Measurements from ENCODE around the gene BGLAP. TPM values are rescaled to one million over a fixed set of nuclear protein-coding genes. Genes with fewer than 3 reads are reported as not detected.

The BGLAP gene
- total RNA-seq, 1 experiment from 2014 or later, result 1.4 TPM

DNA sequence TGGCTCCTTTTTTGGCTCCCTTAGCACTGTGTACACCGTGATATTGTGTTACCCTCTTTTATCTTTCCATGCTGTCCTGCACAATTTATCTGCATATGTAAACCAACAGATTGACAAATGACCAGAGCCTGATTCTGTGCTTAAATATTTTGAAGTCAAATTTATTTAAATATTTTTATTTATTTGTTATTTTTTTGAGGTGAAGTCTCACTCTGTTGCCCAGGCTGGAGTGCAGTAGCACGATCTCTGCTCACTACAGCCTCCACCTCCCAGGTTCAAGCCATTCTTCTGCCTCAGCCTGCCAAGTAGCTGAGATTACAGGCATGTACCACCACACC, 16.3 kb upstream of the BGLAP start:
- no peak overlapping the region for H3K9ac ChIP-seq (ENCODE audit: low read length)
- H3K4me2 ChIP-seq (ENCODE audit: low read length), result no peak overlapping the region
- peaks cover 4 to 14% of the 10 kb centered on the region in 2 experiments; a peak in 3 of 4 replicates for H3K4me1 ChIP-seq (ENCODE audit: control insufficient read depth in 1 of 2, insufficient read depth in 2 of 2, low read length in 2 of 2)
- no peaks in the 10 kb centered on the region for H3K27me3 ChIP-seq (ENCODE audit: insufficient read depth, low read length)
- TF ChIP-seq JUND (IDR thresholded peaks at IDR 0.05) (no peak), CEBPB (IDR thresholded peaks at IDR 0.05; ENCODE audit: low read depth) (no peak), POLR2AphosphoS5 (IDR thresholded peaks at IDR 0.05; ENCODE audit: low read depth, low read length) (no peak), POLR2A (IDR thresholded peaks at IDR 0.05; ENCODE audit: borderline replicate concordance, extremely low read depth, insufficient read depth, insufficient read length) (no peak), REST (IDR thresholded peaks at IDR 0.05; ENCODE audit: low read depth) (no peak), ZBTB33 (IDR thresholded peaks at IDR 0.05; ENCODE audit: extremely low read depth, insufficient replicate concordance, low read length) (no peak), SIN3A (IDR thresholded peaks at IDR 0.05; ENCODE audit: low read depth) (no peak), RAD21 (IDR thresholded peaks at IDR 0.05; ENCODE audit: low read depth) (no peak), ATF3 (IDR thresholded peaks at IDR 0.05) (no peak)
- TF ChIP-seq, protein P1, sequence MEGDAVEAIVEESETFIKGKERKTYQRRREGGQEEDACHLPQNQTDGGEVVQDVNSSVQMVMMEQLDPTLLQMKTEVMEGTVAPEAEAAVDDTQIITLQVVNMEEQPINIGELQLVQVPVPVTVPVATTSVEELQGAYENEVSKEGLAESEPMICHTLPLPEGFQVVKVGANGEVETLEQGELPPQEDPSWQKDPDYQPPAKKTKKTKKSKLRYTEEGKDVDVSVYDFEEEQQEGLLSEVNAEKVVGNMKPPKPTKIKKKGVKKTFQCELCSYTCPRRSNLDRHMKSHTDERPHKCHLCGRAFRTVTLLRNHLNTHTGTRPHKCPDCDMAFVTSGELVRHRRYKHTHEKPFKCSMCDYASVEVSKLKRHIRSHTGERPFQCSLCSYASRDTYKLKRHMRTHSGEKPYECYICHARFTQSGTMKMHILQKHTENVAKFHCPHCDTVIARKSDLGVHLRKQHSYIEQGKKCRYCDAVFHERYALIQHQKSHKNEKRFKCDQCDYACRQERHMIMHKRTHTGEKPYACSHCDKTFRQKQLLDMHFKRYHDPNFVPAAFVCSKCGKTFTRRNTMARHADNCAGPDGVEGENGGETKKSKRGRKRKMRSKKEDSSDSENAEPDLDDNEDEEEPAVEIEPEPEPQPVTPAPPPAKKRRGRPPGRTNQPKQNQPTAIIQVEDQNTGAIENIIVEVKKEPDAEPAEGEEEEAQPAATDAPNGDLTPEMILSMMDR (IDR thresholded peaks at IDR 0.05 in 2 of 3, conservative IDR thresholded peaks at IDR 0.05 in 1 of 3; ENCODE audit: borderline replicate concordance in 1 of 3, insufficient read depth in 1 of 3, low read depth in 2 of 3, low read length in 2 of 3), result no peak
- H2AFZ ChIP-seq (ENCODE audit: low read depth, low read length, poor library complexity, severe bottlenecking), result no peak overlapping the region
- ChIA-PET POLR2A (interaction anchor here (0.6 to 3.1 kb wide), 5 partner anchors 8 to 96 kb away, joined by 3 to 25 read pairs (median 4); partner anchors contain the start of genes PMF1 and SLC25A44), RAD21 (ENCODE audit: low non-redundant PET in 1 of 2, low total read pairs in 2 of 2, uncharacterized antibody in 2 of 2, unreplicated experiment in 2 of 2) (interaction anchor here (0.6 to 2.0 kb wide), 10 partner anchors 18 to 135 kb away, joined by 3 to 19 read pairs (median 4); no protein-coding TSS in a partner anchor), CTCF (interaction anchor here (0.7 to 4.4 kb wide), 14 partner anchors 8 to 134 kb away, joined by 3 to 98 read pairs (median 5); partner anchors contain the start of genes PMF1 and SLC25A44)
- H4K20me1 ChIP-seq (ENCODE audit: insufficient read depth), result no peaks in the 10 kb centered on the region
- ATAC-seq, result no peak
- intact Hi-C loops (cut with micrococcal nuclease), result loop anchor here (1.0 kb wide), 2 partner anchors 79 to 135 kb away; no protein-coding TSS in a partner anchor
- no TSS peak for BruUV-seq (replicated peaks)
- H3K79me2 ChIP-seq (ENCODE audit: insufficient read depth, low read length), result no peaks in the 10 kb centered on the region
- no peaks in the 10 kb centered on the region for H3K9me3 ChIP-seq (ENCODE audit: control insufficient read depth in 1 of 2, insufficient read depth in 1 of 2, low read depth in 1 of 2, low read length in 2 of 2)
- no peak overlapping the region for H3K4me3 ChIP-seq (replicated peaks in 1 of 2; ENCODE audit: low read depth in 1 of 2, low read length in 2 of 2)
- peaks cover 0 to 8% of the 10 kb centered on the region in 2 experiments; a peak in 3 of 4 replicates for H3K36me3 ChIP-seq (ENCODE audit: control insufficient read depth in 1 of 2, insufficient read depth in 2 of 2, low read length in 2 of 2)
- no peaks in the 10 kb centered on the region for H3K9me2 ChIP-seq (ENCODE audit: insufficient read depth)
- no peak for DNase-seq (ENCODE audit: low read depth, low spot score)
- no peak overlapping the region for H3K27ac ChIP-seq (ENCODE audit: low read depth, low read length)
